Omental fat pad (tissue), 4 donors: ENCODE measurements around the gene COPZ2. TPM values are rescaled to one million over a fixed set of nuclear protein-coding genes. Genes with fewer than 3 reads are reported as not detected.
"Not testable (repeated sequence)": the region's sequence is repeated elsewhere in the genome, so short reads cannot be mapped to it uniquely, and the experiment has no call there.

Experiments used
- ATAC-seq: fragments of 150-250 bp; one replicate; pipeline ENCODE4 v1.9.1; 2016; ENCODE audit warnings: mild to moderate bottlenecking, moderate library complexity; ENCODE audit not compliant: low FRiP score
- DNase-seq: peaks from one replicate; pipeline ENCODE4 v3.0.0-alpha.2; 2019; ENCODE audit warnings: low spot score
- total RNA-seq, 4 donors: library from RNA; depleted of rRNA; stranded (reverse); fragments of >200 nt; gene quantifications; one replicate each; pipeline ENCODE4 v1.1.0, GENCODE V29; 2016
- TF ChIP-seq, protein P1 (sequence below), 3 donors: fragments of 450-650 bp; IDR thresholded peaks; one replicate each; pipeline ENCODE4 v1.5.1; 2016 to 2017; ENCODE audit warnings: antibody characterized with exemption in 3 of 3, mild to moderate bottlenecking in 3 of 3, moderate library complexity in 2 of 3

The COPZ2 gene
- total RNA-seq, 4 donors from 2014 or later: 43.8 to 61.8 (median 49.7) TPM

DNA sequence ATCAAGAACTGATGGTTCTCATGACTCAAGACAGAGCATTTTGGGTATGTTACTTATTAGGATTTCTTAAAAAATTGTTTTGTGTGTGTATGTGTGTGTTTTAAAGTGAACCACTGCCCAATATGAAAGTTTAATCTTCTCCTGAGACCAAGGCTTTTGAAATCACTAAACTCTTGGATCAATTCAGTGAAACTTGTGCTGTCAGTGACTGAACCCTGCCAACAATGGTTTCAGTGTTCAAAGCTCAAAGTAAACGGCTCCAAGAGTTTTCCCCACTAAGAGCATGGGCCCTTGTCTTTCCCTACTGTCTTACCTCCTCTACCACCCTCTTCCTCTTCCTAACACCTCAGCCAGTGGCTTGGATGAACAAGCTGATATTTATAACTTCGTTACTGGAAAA is 32.6 kb upstream of the COPZ2 start:
- TF ChIP-seq, protein P1, sequence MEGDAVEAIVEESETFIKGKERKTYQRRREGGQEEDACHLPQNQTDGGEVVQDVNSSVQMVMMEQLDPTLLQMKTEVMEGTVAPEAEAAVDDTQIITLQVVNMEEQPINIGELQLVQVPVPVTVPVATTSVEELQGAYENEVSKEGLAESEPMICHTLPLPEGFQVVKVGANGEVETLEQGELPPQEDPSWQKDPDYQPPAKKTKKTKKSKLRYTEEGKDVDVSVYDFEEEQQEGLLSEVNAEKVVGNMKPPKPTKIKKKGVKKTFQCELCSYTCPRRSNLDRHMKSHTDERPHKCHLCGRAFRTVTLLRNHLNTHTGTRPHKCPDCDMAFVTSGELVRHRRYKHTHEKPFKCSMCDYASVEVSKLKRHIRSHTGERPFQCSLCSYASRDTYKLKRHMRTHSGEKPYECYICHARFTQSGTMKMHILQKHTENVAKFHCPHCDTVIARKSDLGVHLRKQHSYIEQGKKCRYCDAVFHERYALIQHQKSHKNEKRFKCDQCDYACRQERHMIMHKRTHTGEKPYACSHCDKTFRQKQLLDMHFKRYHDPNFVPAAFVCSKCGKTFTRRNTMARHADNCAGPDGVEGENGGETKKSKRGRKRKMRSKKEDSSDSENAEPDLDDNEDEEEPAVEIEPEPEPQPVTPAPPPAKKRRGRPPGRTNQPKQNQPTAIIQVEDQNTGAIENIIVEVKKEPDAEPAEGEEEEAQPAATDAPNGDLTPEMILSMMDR (IDR thresholded peaks at IDR 0.05): no peak
- ATAC-seq (no peak), DNase-seq (no peak)

DNA sequence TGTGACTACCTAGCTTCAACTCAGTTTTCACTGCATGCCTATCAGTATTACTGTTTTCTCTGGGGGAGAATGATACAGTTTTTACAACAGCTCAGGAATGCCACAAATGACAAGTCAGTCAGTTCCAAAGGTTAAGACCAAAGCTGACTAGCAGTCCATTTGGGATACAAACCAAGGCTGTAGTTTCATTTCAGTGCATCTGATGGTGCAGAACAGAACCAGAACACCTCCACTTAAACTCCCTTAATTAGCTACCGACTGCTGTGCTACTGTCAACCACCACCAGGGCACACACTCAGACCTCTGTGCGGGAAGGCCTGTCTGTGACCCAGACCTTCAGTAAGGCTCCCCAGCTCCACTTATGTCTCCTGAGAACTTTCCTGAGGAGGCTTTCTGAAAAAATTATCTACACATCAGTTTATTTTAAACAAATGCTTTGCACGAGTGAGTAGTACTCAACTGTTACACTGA is 30.9 kb upstream of the COPZ2 start:
- TF ChIP-seq, protein P1 (IDR thresholded peaks at IDR 0.05): no peak
- ATAC-seq (no peak), DNase-seq (no peak)

DNA sequence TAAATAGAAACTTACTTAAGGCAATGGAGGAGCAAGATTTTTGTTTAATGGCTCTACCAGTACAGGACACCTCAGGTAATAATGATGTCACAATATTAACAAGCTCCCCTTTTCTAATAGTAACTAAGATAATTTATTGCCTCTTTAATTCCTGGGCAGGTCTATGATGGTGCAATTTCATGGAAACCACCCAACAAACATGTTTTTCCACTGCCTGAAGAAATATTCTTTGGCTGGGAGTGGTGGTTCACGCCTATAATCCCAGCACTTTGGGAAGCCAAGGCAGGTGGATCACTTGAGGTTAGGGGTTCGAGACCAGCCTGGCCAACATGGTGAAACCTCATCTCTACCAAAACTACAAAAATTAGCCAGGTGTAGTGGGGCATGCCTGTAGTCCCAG is 30.2 kb upstream of the COPZ2 start:
- not testable (repeated sequence) for DNase-seq
- peak; percentile 45 for ATAC-seq

DNA sequence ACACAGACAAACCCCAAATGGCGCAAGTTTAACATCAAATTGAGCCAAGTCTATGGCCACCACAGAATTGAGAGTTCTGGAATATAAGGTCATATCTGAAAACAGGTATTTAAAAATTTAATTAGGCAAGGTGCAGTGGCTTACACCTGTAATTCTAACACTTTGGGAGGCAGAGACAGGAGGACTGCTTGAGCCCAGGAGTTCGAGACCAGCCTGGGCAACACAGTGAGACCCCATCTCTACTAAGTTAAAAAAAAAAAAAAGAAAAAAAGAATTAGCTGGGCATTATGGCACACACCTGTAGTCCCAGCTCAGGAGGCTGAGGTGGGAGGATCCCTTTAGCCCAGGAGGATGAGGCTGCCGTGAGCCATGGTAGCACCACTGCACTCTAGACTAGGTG is 29.6 kb upstream of the COPZ2 start:
- TF ChIP-seq, protein P1 (IDR thresholded peaks at IDR 0.05): no peak
- ATAC-seq (no peak), DNase-seq (no peak)

DNA sequence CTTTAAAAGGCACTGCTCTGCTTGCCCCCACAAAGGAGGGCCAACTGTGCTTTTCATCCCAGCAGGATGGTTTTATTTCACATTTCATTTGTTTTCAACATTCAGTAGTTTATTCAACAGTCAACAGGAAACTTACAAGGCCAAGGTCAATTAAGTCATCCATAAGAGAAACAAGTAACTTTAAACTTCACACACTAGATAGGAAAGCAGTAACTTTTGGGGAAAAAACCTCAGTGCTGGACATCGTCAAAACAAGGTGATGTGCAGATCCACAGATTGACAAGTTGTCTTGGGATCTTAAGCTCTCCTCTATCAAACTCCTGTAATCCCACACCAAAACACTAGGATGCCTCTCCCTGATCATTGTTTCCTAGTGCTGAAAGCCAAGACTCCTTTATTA is 29.1 kb upstream of the COPZ2 start:
- DNase-seq (no peak), ATAC-seq (no peak)
- TF ChIP-seq, protein P1 (IDR thresholded peaks at IDR 0.05): no peak

DNA sequence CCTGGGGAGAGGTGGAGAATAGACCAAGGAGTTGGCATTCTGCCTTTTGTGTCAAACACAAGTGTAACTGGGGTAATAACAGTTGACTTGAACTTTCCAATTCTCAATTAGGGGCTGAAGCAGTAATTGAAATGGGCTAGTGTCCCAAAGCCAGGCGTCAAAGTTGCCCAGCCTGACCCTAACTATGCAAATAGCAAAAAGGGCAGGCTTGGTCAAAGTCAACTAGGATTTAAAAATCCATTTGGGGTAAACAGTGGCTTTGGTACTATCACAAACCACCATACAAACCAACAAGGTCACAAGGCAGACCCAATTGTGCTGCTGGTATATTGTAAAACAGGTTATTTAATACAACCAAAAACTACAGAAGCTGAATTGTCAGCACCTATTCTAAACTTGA is 28.6 kb upstream of the COPZ2 start:
- no peak for DNase-seq
- ATAC-seq: no peak
- TF ChIP-seq, protein P1 (IDR thresholded peaks at IDR 0.05): no peak

DNA sequence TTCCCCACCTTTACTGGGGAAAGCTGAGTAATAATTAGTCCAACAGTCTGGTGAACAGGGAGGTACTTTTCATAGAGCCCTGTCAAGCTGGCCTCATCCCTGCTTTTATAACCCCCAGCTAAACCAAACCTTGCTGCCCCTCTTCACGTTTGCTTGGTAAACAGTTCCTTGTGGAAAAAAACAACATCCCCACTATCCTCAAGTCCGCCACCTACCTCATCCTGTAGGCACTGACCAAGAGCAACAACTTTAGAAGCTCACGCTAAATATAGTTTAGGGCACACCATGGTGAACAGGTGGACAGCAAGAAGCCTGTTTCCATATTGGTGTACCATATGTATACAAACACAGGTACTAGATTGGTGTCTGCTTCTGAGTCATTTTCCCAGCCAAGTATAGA is 27.0 kb upstream of the COPZ2 start:
- ATAC-seq: no peak
- DNase-seq: no peak
- TF ChIP-seq, protein P1 (IDR thresholded peaks at IDR 0.05): no peak

DNA sequence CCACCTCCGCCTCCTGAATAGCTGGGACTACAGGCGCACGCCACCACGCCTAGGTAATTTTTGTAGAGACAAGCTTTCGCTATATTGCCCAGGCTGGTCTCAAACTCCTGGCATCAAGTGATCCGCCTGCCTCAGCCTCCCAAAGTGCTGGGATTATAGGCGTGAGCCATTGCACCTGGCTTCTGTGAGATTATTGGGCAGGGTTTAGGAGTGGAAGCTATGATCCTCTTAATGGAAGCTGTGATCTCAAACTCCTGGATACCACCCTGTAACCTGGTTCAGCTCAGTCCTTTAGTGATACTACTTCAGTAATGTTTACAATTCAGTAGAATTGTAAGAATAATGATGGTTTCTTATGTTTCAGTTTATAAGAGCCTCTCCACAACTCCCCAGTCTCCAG is 24.7 kb upstream of the COPZ2 start:
- no peak for ATAC-seq
- no peak for DNase-seq
- TF ChIP-seq, protein P1 (IDR thresholded peaks at IDR 0.05): no peak
